SW 1271 (cell line): ENCODE data around the gene EVA1C.
"Not testable (repeated sequence)": the region's sequence is repeated elsewhere in the genome, so short reads cannot be mapped to it uniquely, and the experiment has no call there.

Experiments used
- DNase-seq, 2 experiments: peaks; one replicate each; lab custom pipeline; 2025; lab: John Stamatoyannopoulos, UW

The EVA1C gene

GRCh38 chr21:32424674-32425073 lies 12.2 kb downstream of the EVA1C start:
- DNase-seq, result no peak

- no peak for DNase-seq
These were observed 13.1 kb downstream of the EVA1C start for GRCh38 chr21:32425628-32426027.

GRCh38 chr21:32426066-32426465 lies 13.6 kb downstream of the EVA1C start:
- no peak for DNase-seq

- no peak for DNase-seq
These were observed 14.1 kb downstream of the EVA1C start for GRCh38 chr21:32426592-32427051.

- no peak for DNase-seq
These were observed 15.6 kb downstream of the EVA1C start for GRCh38 chr21:32427958-32428623.

- DNase-seq, result not testable (repeated sequence)
These were observed 20.6 kb downstream of the EVA1C start for GRCh38 chr21:32432982-32433660.

- no peak for DNase-seq
These were observed 25.2 kb downstream of the EVA1C start for GRCh38 chr21:32437729-32438128.

GRCh38 chr21:32442566-32443318 lies 30.2 kb downstream of the EVA1C start:
- DNase-seq, result no peak

- DNase-seq, result no peak
These were observed 32.6 kb downstream of the EVA1C start for GRCh38 chr21:32445101-32445500.

- DNase-seq, result not testable (repeated sequence)
These were observed 33.9 kb downstream of the EVA1C start for GRCh38 chr21:32446440-32446839.

- DNase-seq, result no peak
These were observed 34.7 kb downstream of the EVA1C start for GRCh38 chr21:32447224-32447623.

- no peak for DNase-seq
These were observed 36.5 kb downstream of the EVA1C start for GRCh38 chr21:32448803-32449594.

- DNase-seq, result not testable (repeated sequence)
These were observed 38.6 kb downstream of the EVA1C start for GRCh38 chr21:32450881-32451701.

GRCh38 chr21:32452191-32452590 lies 39.7 kb downstream of the EVA1C start:
- not testable (repeated sequence) for DNase-seq

- no peak for DNase-seq
These were observed 40.1 kb downstream of the EVA1C start for GRCh38 chr21:32452641-32453040.

- no peak for DNase-seq
These were observed 43.0 kb downstream of the EVA1C start for GRCh38 chr21:32455548-32455947.

GRCh38 chr21:32456497-32456918 lies 44.0 kb downstream of the EVA1C start:
- DNase-seq, result no peak

- no peak for DNase-seq
These were observed 44.9 kb downstream of the EVA1C start for GRCh38 chr21:32457360-32457840.

- DNase-seq, result no peak
These were observed 45.5 kb downstream of the EVA1C start for GRCh38 chr21:32457962-32458361.

GRCh38 chr21:32459972-32460371 lies 47.5 kb downstream of the EVA1C start:
- DNase-seq, result no peak

GRCh38 chr21:32461503-32461902 lies 49.0 kb downstream of the EVA1C start:
- no peak for DNase-seq
